ENCODE results near the gene EGFR. TPM values are rescaled to one million over a fixed set of nuclear protein-coding genes. Genes with fewer than 3 reads are reported as not detected.

EGFR gene
- polyA plus RNA-seq, 2 of the 4 experiments (the other 2 are of a cell fraction), result 59.5 to 63.8 TPM

DNA sequence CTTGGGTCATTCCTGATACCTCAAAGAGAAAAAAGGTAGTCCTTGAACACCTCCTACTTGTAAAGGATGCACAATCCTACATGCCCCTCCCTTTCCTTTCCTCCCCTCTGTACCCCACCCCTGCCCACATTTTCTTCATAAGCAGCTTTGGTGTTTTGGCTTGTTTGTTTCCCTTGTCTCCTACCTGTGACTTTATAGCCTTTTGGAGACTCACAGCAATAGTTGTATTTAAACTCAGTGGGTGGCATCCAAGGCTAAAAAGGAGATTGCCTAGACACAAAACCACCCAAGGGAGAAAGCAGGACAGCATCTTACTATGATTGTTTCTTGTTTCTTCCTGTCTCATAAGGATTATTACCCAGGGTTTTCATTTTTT, 63.4 kb downstream of the EGFR start:
- POLR2A ChIA-PET, result no interaction called here
- Histone ChIP-seq H3K9me3 (no peaks in the 10 kb centered on the region), H3K4me1 (peaks cover 94% of the 10 kb centered on the region), H3K4me3 (no peak overlapping the region), H3K4me2 (no peak overlapping the region; the same call in 2 of the 3 replicates), H3K27ac (peak overlapping the region; percentile 15 to 76; a peak in 4 of 6 replicates)
- TF ChIP-seq CHD4 (IDR thresholded peaks at IDR 0.05; ENCODE audit: borderline replicate concordance), result no peak
- no peak for TF ChIP-seq CTCF (IDR thresholded peaks at IDR 0.05)
- no peak for TF ChIP-seq KDM1A (IDR thresholded peaks at IDR 0.05; ENCODE audit: low read depth)
- no peak for TF ChIP-seq ZC3H11A (IDR thresholded peaks at IDR 0.05)
- no peak for TF ChIP-seq MAFK (IDR thresholded peaks at IDR 0.05; ENCODE audit: partially characterized antibody)
- no peak for TF ChIP-seq HOXB13 (CRISPR knock-in tag; IDR thresholded peaks at IDR 0.05; ENCODE audit: low read depth)
- no peak for TF ChIP-seq MAX (IDR thresholded peaks at IDR 0.05)
- TF ChIP-seq MYC (IDR thresholded peaks at IDR 0.05; ENCODE audit: borderline replicate concordance, low read length), result no peak
- TF ChIP-seq, protein P1, sequence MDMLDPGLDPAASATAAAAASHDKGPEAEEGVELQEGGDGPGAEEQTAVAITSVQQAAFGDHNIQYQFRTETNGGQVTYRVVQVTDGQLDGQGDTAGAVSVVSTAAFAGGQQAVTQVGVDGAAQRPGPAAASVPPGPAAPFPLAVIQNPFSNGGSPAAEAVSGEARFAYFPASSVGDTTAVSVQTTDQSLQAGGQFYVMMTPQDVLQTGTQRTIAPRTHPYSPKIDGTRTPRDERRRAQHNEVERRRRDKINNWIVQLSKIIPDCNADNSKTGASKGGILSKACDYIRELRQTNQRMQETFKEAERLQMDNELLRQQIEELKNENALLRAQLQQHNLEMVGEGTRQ (IDR thresholded peaks at IDR 0.05), result no peak
- TF ChIP-seq, protein P2, sequence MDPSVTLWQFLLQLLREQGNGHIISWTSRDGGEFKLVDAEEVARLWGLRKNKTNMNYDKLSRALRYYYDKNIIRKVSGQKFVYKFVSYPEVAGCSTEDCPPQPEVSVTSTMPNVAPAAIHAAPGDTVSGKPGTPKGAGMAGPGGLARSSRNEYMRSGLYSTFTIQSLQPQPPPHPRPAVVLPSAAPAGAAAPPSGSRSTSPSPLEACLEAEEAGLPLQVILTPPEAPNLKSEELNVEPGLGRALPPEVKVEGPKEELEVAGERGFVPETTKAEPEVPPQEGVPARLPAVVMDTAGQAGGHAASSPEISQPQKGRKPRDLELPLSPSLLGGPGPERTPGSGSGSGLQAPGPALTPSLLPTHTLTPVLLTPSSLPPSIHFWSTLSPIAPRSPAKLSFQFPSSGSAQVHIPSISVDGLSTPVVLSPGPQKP (IDR thresholded peaks at IDR 0.05; ENCODE audit: low read depth, low read length), result no peak
- TF ChIP-seq FOXS1 (CRISPR knock-in tag; IDR thresholded peaks at IDR 0.05), result no peak
- no peak for TF ChIP-seq BHLHE40 (IDR thresholded peaks at IDR 0.05; ENCODE audit: low read depth, low read length)
- TF ChIP-seq RCOR1 (IDR thresholded peaks at IDR 0.05; ENCODE audit: low read depth, low read length), result no peak
- no peak for TF ChIP-seq KDM5A (IDR thresholded peaks at IDR 0.05)
- TF ChIP-seq JUN (IDR thresholded peaks at IDR 0.05), result no peak
- no peak for ATAC-seq
- no peak for FAIRE-seq
- DNase-seq (ENCODE audit: low read depth in 1 of 2, low spot score in 1 of 2), result no peak
- CTCF ChIA-PET, result interaction anchor here (1.5 to 1.7 kb wide), 3 partner anchors 16 to 308 kb away, joined by 4 to 7 read pairs (median 4); no protein-coding TSS in a partner anchor

DNA sequence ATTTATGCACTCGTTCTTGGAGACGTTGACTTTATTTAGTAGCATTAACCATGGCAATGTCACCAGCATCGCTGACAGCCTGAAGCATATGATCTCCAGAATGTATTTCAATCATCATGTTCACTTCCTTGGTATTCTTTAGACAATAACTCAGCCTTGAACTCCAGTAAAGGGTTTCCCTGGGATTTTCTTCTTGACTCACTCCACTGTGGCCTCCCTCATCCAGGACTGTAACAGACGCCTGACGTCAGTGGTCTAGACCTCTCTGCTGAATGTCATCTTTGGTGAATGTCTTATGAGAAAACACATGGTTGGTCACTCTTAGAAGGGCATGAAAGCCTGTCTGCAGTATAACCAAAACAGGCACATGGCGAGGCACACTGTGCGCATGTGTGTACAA, 64.4 kb downstream of the EGFR start:
- CTCF ChIA-PET, result interaction anchor here (1.7 kb wide), 1 partner anchor 309 kb away, joined by 7 read pairs; no protein-coding TSS in a partner anchor
- no peak for TF ChIP-seq HOXB5 (CRISPR knock-in tag; IDR thresholded peaks at IDR 0.05)
- TF ChIP-seq HEYL (CRISPR knock-in tag; IDR thresholded peaks at IDR 0.05), result no peak
- no peak for TF ChIP-seq POLR2AphosphoS2 (conservative IDR thresholded peaks at IDR 0.05; ENCODE audit: low read length)
- TF ChIP-seq JUNB (IDR thresholded peaks at IDR 0.05), result no peak
- TF ChIP-seq KDM1A (IDR thresholded peaks at IDR 0.05; ENCODE audit: low read depth), result no peak
- Histone ChIP-seq H3K9me3 (no peaks in the 10 kb centered on the region), H3K4me1 (peaks cover 85% of the 10 kb centered on the region), H3K4me3 (no peak overlapping the region), H3K27ac (no peak overlapping the region; a peak in 1 of 6 replicates), H3K4me2 (no peak overlapping the region)
- POLR2A ChIA-PET, result no interaction called here
- ATAC-seq (no peak), DNase-seq (ENCODE audit: low read depth in 1 of 2, low spot score in 1 of 2) (no peak), FAIRE-seq (no peak)
- 94% methylated on average over 7 of the region's 7 CpGs for WGBS (ENCODE audit: missing lambda C conversion rate)

DNA sequence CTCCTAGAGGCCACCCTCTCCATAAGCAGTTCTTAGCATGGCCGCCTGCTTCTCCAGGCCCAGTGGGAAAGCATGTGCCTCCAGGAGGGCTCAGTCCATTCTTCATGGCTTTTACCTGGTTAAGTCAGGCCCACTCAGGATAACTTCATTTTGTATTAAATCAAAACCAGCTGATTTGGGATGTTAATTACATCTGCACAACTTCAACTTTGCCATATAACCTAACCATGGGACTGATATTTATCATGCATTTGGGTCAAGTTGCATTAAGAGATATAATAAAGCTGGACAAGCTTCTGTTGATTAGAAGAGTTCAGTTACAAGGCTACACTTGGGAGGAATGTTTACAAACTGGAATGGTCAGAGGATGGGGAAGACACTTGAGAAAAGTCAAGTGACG, 65.5 kb downstream of the EGFR start:
- peaks cover 74% of the 10 kb centered on the region for H3K4me1 ChIP-seq
- no peak for ATAC-seq
- no peak overlapping the region for H3K4me2 ChIP-seq
- no peak for DNase-seq (ENCODE audit: low read depth in 1 of 2, low spot score in 1 of 2)
- peak overlapping the region in 1 of 2 experiments; percentile 44; a peak in 1 of 6 replicates for H3K27ac ChIP-seq
- no peaks in the 10 kb centered on the region for H3K9me3 ChIP-seq
- 95% methylated on average over 2 of the region's 2 CpGs for WGBS (ENCODE audit: missing lambda C conversion rate)
- FAIRE-seq, result no peak
- H3K4me3 ChIP-seq, result no peak overlapping the region
- ChIA-PET POLR2A (no interaction called here), CTCF (interaction anchor here (1.1 to 1.4 kb wide), 2 partner anchors 14 to 170 kb away, joined by 3 to 4 read pairs; no protein-coding TSS in a partner anchor)
- TF ChIP-seq EHF (CRISPR knock-in tag; IDR thresholded peaks at IDR 0.05) (no peak), CEBPB (IDR thresholded peaks at IDR 0.05) (no peak), RAD21 (conservative IDR thresholded peaks at IDR 0.05 in 1 of 2, IDR thresholded peaks at IDR 0.05 in 1 of 2) (no peak), HDAC2 (IDR thresholded peaks at IDR 0.05) (no peak), NFE2L2 (conservative IDR thresholded peaks at IDR 0.05; ENCODE audit: low read length) (no peak), ATOH8 (CRISPR knock-in tag; IDR thresholded peaks at IDR 0.05; ENCODE audit: low read depth) (no peak), JUNB (IDR thresholded peaks at IDR 0.05) (no peak), JUN (IDR thresholded peaks at IDR 0.05) (no peak), BCL3 (IDR thresholded peaks at IDR 0.05) (no peak)
- TF ChIP-seq, protein P3, sequence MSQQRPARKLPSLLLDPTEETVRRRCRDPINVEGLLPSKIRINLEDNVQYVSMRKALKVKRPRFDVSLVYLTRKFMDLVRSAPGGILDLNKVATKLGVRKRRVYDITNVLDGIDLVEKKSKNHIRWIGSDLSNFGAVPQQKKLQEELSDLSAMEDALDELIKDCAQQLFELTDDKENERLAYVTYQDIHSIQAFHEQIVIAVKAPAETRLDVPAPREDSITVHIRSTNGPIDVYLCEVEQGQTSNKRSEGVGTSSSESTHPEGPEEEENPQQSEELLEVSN (IDR thresholded peaks at IDR 0.05; ENCODE audit: borderline replicate concordance, low read depth), result no peak

Measured in A549 (cell line).